ENCODE data around the gene SLC6A9.

SLC6A9 gene

GRCh38 chr1:43962324-43962723 is 68.9 kb downstream of the SLC6A9 start:
- Histone ChIP-seq H3K4me3 (ENCODE audit: low read depth in 1 of 2, low read length in 2 of 2) (no peak overlapping the region), H3K36me3 (ENCODE audit: control insufficient read depth in 1 of 2, insufficient read depth in 2 of 2, low read length in 2 of 2) (peaks cover 27 to 61% of the 10 kb centered on the region in 2 donors), H3K4me1 (ENCODE audit: control insufficient read depth in 1 of 2, insufficient read depth in 2 of 2, low read length in 2 of 2) (no peaks in the 10 kb centered on the region), H3K9ac (ENCODE audit: low read depth in 1 of 2, low read length in 2 of 2) (no peak overlapping the region), H3K27ac (ENCODE audit: low read depth, low read length) (no peak overlapping the region), H3K9me3 (ENCODE audit: control insufficient read depth in 1 of 2, low read length in 2 of 2) (no peaks in the 10 kb centered on the region), H3K27me3 (ENCODE audit: control insufficient read depth in 1 of 2, insufficient read depth in 2 of 2, low read length in 2 of 2) (no peaks in the 10 kb centered on the region)

DNA sequence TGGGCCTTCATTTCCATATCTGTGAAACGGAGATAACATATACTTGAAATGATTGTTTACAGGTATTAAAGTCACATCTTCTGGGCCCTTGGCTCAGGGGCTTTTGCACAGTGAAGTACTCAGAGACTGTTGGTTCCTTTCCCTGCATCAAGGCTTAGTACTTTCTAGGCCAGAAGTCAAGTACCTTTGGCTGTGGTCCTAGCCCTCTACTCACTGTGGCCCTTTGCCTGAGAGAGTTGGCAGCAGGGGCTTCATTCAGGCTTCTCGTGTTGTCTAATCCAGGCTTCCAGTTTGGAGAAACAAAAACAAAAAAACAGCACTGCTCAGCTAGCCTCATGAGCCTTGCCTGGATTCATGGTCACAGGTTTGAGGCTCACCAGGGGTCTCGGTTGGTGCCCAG is 69.6 kb downstream of the SLC6A9 start:
- no peak overlapping the region for H3K27ac ChIP-seq (ENCODE audit: low read depth, low read length)
- H3K27me3 ChIP-seq (ENCODE audit: control insufficient read depth in 1 of 2, insufficient read depth in 2 of 2, low read length in 2 of 2) = no peaks in the 10 kb centered on the region
- H3K4me1 ChIP-seq (ENCODE audit: control insufficient read depth in 1 of 2, insufficient read depth in 2 of 2, low read length in 2 of 2) = no peaks in the 10 kb centered on the region
- no peak overlapping the region for H3K4me3 ChIP-seq (ENCODE audit: low read depth in 1 of 2, low read length in 2 of 2)
- H3K9ac ChIP-seq (ENCODE audit: low read depth in 1 of 2, low read length in 2 of 2) = no peak overlapping the region
- H3K9me3 ChIP-seq (ENCODE audit: control insufficient read depth in 1 of 2, low read length in 2 of 2) = no peaks in the 10 kb centered on the region
- peaks cover 29 to 67% of the 10 kb centered on the region in 2 donors for H3K36me3 ChIP-seq (ENCODE audit: control insufficient read depth in 1 of 2, insufficient read depth in 2 of 2, low read length in 2 of 2)

- Histone ChIP-seq H3K27me3 (ENCODE audit: control insufficient read depth in 1 of 2, insufficient read depth in 2 of 2, low read length in 2 of 2) (no peaks in the 10 kb centered on the region), H3K4me3 (ENCODE audit: low read depth in 1 of 2, low read length in 2 of 2) (no peak overlapping the region), H3K9ac (ENCODE audit: low read depth in 1 of 2, low read length in 2 of 2) (no peak overlapping the region), H3K27ac (ENCODE audit: low read depth, low read length) (no peak overlapping the region), H3K9me3 (ENCODE audit: control insufficient read depth in 1 of 2, low read length in 2 of 2) (no peaks in the 10 kb centered on the region), H3K36me3 (ENCODE audit: control insufficient read depth in 1 of 2, insufficient read depth in 2 of 2, low read length in 2 of 2) (peaks cover 29 to 70% of the 10 kb centered on the region in 2 donors), H3K4me1 (ENCODE audit: control insufficient read depth in 1 of 2, insufficient read depth in 2 of 2, low read length in 2 of 2) (no peaks in the 10 kb centered on the region)
These were observed 70.5 kb downstream of the SLC6A9 start for GRCh38 chr1:43960798-43961197.

DNA sequence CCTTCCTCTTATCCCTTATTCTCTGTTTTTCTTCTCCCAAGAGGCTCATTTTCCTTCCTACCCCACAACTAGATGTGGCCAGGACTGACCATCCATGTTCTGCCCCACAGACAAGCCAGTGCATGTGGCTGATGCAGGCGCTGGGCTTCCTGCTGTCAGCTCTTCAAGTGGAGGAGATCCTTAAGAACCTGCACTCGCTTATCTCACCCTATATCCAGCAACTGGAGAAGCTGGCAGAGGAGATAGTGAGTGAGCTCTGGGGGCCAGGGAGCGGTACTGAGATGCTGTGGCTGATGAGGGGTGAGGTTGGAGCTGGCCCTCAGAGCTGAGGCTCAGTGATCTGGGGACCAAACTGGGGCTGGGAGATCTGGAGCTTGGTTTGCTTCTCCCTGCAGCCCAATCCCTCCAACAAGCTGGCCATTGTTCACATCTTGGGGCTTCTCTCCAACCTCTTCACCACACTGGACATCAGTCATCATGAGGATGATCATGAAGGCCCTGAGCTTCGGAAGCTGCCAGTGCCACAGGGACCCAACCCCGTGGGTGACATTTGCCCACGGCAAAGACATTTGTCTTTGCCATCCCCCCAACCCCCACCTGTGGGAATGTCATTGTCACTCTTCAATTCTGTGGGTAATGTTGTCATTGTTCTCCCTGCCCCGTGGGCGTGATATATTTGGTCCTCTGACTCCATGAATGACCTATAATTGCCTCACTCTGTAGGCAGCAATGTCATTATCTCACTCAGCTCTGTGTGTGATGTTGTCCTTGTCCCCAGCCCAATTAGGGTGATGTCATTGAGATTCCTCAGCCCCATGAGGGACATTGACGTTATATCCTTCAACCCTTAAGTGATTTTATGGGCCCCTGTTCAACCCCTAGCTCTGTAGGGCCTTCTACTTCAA is 72.7 kb downstream of the SLC6A9 start:
- Histone ChIP-seq H3K4me1 (ENCODE audit: control insufficient read depth in 1 of 2, insufficient read depth in 2 of 2, low read length in 2 of 2) (no peaks in the 10 kb centered on the region), H3K27ac (ENCODE audit: low read depth, low read length) (no peak overlapping the region), H3K27me3 (ENCODE audit: control insufficient read depth in 1 of 2, insufficient read depth in 2 of 2, low read length in 2 of 2) (no peaks in the 10 kb centered on the region), H3K9me3 (ENCODE audit: control insufficient read depth in 1 of 2, low read length in 2 of 2) (no peaks in the 10 kb centered on the region), H3K4me3 (ENCODE audit: low read depth in 1 of 2, low read length in 2 of 2) (no peak overlapping the region), H3K36me3 (ENCODE audit: control insufficient read depth in 1 of 2, insufficient read depth in 2 of 2, low read length in 2 of 2) (peaks cover 25 to 62% of the 10 kb centered on the region in 2 donors), H3K9ac (ENCODE audit: low read depth in 1 of 2, low read length in 2 of 2) (no peak overlapping the region)

GRCh38 chr1:43957407-43958040 is 73.7 kb downstream of the SLC6A9 start:
- H3K4me3 ChIP-seq (ENCODE audit: low read depth in 1 of 2, low read length in 2 of 2) = no peak overlapping the region
- no peaks in the 10 kb centered on the region for H3K27me3 ChIP-seq (ENCODE audit: control insufficient read depth in 1 of 2, insufficient read depth in 2 of 2, low read length in 2 of 2)
- H3K36me3 ChIP-seq (ENCODE audit: control insufficient read depth in 1 of 2, insufficient read depth in 2 of 2, low read length in 2 of 2) = peaks cover 25 to 53% of the 10 kb centered on the region in 2 donors
- no peaks in the 10 kb centered on the region for H3K4me1 ChIP-seq (ENCODE audit: control insufficient read depth in 1 of 2, insufficient read depth in 2 of 2, low read length in 2 of 2)
- no peak overlapping the region for H3K9ac ChIP-seq (ENCODE audit: low read depth in 1 of 2, low read length in 2 of 2)
- H3K27ac ChIP-seq (ENCODE audit: low read depth, low read length) = no peak overlapping the region
- H3K9me3 ChIP-seq (ENCODE audit: control insufficient read depth in 1 of 2, low read length in 2 of 2) = no peaks in the 10 kb centered on the region

GRCh38 chr1:43956234-43956633 is 75.0 kb downstream of the SLC6A9 start:
- no peaks in the 10 kb centered on the region for H3K4me1 ChIP-seq (ENCODE audit: control insufficient read depth in 1 of 2, insufficient read depth in 2 of 2, low read length in 2 of 2)
- H3K27ac ChIP-seq (ENCODE audit: low read depth, low read length) = no peak overlapping the region
- no peak overlapping the region for H3K9ac ChIP-seq (ENCODE audit: low read depth in 1 of 2, low read length in 2 of 2)
- no peaks in the 10 kb centered on the region for H3K27me3 ChIP-seq (ENCODE audit: control insufficient read depth in 1 of 2, insufficient read depth in 2 of 2, low read length in 2 of 2)
- no peak overlapping the region for H3K4me3 ChIP-seq (ENCODE audit: low read depth in 1 of 2, low read length in 2 of 2)
- H3K9me3 ChIP-seq (ENCODE audit: control insufficient read depth in 1 of 2, low read length in 2 of 2) = no peaks in the 10 kb centered on the region
- H3K36me3 ChIP-seq (ENCODE audit: control insufficient read depth in 1 of 2, insufficient read depth in 2 of 2, low read length in 2 of 2) = peaks cover 22 to 53% of the 10 kb centered on the region in 2 donors

DNA sequence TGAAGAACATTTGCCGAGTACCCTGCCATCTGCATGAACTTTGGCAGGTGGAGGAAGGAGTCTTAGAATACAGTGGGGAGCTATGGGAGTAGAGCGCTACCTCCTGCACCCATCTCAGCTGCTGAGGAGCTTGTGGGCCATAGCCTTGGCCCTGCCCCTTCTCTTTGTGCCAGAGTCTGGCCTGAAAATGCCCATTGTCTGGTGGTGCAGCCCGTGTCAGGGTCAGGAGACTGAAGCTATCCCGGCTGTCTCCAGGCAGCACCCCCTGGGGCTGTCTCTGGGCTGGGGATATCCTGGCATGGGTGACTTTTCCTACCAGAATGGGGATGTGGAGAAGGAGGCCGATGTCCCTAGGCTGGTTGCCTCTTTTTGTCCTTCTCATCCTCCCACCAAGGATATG is 77.2 kb downstream of the SLC6A9 start:
- peaks cover 8 to 42% of the 10 kb centered on the region in 2 donors for H3K36me3 ChIP-seq (ENCODE audit: control insufficient read depth in 1 of 2, insufficient read depth in 2 of 2, low read length in 2 of 2)
- H3K27ac ChIP-seq (ENCODE audit: low read depth, low read length) = no peak overlapping the region
- no peak overlapping the region for H3K9ac ChIP-seq (ENCODE audit: low read depth in 1 of 2, low read length in 2 of 2)
- no peak overlapping the region for H3K4me3 ChIP-seq (ENCODE audit: low read depth in 1 of 2, low read length in 2 of 2)
- H3K4me1 ChIP-seq (ENCODE audit: control insufficient read depth in 1 of 2, insufficient read depth in 2 of 2, low read length in 2 of 2) = peaks cover 0 to 2% of the 10 kb centered on the region in 2 donors
- no peaks in the 10 kb centered on the region for H3K27me3 ChIP-seq (ENCODE audit: control insufficient read depth in 1 of 2, insufficient read depth in 2 of 2, low read length in 2 of 2)
- no peaks in the 10 kb centered on the region for H3K9me3 ChIP-seq (ENCODE audit: control insufficient read depth in 1 of 2, low read length in 2 of 2)

- Histone ChIP-seq H3K36me3 (ENCODE audit: control insufficient read depth in 1 of 2, insufficient read depth in 2 of 2, low read length in 2 of 2) (peaks cover 4 to 35% of the 10 kb centered on the region in 2 donors), H3K4me3 (ENCODE audit: low read depth in 1 of 2, low read length in 2 of 2) (no peak overlapping the region), H3K27me3 (ENCODE audit: control insufficient read depth in 1 of 2, insufficient read depth in 2 of 2, low read length in 2 of 2) (no peaks in the 10 kb centered on the region), H3K4me1 (ENCODE audit: control insufficient read depth in 1 of 2, insufficient read depth in 2 of 2, low read length in 2 of 2) (peaks cover 6 to 9% of the 10 kb centered on the region in 2 donors), H3K9ac (ENCODE audit: low read depth in 1 of 2, low read length in 2 of 2) (no peak overlapping the region), H3K9me3 (ENCODE audit: control insufficient read depth in 1 of 2, low read length in 2 of 2) (no peaks in the 10 kb centered on the region), H3K27ac (ENCODE audit: low read depth, low read length) (no peak overlapping the region)
These were observed 77.9 kb downstream of the SLC6A9 start for GRCh38 chr1:43953361-43953760.

GRCh38 chr1:43952731-43953346 is 78.4 kb downstream of the SLC6A9 start:
- no peak overlapping the region for H3K9ac ChIP-seq (ENCODE audit: low read depth in 1 of 2, low read length in 2 of 2)

More at GRCh38 chr1:43952731-43953346, 78.4 kb downstream of the SLC6A9 start:
- H3K36me3 ChIP-seq (ENCODE audit: control insufficient read depth in 1 of 2, insufficient read depth in 2 of 2, low read length in 2 of 2) = peaks cover 4 to 30% of the 10 kb centered on the region in 2 donors
- no peaks in the 10 kb centered on the region for H3K27me3 ChIP-seq (ENCODE audit: control insufficient read depth in 1 of 2, insufficient read depth in 2 of 2, low read length in 2 of 2)
- no peak overlapping the region for H3K27ac ChIP-seq (ENCODE audit: low read depth, low read length)
- no peaks in the 10 kb centered on the region for H3K9me3 ChIP-seq (ENCODE audit: control insufficient read depth in 1 of 2, low read length in 2 of 2)
- H3K4me3 ChIP-seq (ENCODE audit: low read depth in 1 of 2, low read length in 2 of 2) = no peak overlapping the region
- peaks cover 11 to 14% of the 10 kb centered on the region in 2 donors for H3K4me1 ChIP-seq (ENCODE audit: control insufficient read depth in 1 of 2, insufficient read depth in 2 of 2, low read length in 2 of 2)
